GM23248 (cell line): ENCODE results near the gene MAG.

Source experiments
- EZH2 ChIP-seq: fragments of 200-600 bp; sonication (generic); IDR thresholded peaks from 2 replicates; pipeline ENCODE4 v1.6.1; 2018; ENCODE audit warnings: antibody characterized with exemption, mild to moderate bottlenecking; ENCODE audit not compliant: insufficient read depth, poor library complexity, severe bottlenecking
- EZH2phosphoT487 ChIP-seq: fragments of 200-600 bp; sonication (generic); IDR thresholded peaks from 2 replicates; pipeline ENCODE4 v1.6.1; 2018; ENCODE audit warnings: antibody characterized with exemption, moderate library complexity, mild to moderate bottlenecking, low read depth; ENCODE audit not compliant: insufficient read depth

DNA sequence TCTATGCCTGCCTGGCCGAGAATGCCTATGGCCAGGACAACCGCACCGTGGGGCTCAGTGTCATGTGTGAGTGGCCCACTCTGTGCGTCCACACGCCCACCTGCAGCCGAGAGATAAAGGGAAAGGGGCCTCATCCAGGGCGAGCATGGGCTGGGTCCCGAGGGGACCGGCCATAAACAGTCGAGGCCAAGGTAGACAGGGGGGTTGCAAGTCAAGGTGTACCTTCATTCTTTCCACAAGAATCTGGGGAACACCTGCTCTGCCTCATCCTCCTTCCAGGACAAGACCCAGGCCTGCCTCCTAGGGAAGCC, 8.3 kb downstream of the MAG start:
- TF ChIP-seq EZH2 = no peak
- no peak for TF ChIP-seq EZH2phosphoT487
